ENCODE results near the gene ZSWIM5.
"Not testable (repeated sequence)": the region's sequence is repeated elsewhere in the genome, so short reads cannot be mapped to it uniquely, and the experiment has no call there.

Gene ZSWIM5

DNA sequence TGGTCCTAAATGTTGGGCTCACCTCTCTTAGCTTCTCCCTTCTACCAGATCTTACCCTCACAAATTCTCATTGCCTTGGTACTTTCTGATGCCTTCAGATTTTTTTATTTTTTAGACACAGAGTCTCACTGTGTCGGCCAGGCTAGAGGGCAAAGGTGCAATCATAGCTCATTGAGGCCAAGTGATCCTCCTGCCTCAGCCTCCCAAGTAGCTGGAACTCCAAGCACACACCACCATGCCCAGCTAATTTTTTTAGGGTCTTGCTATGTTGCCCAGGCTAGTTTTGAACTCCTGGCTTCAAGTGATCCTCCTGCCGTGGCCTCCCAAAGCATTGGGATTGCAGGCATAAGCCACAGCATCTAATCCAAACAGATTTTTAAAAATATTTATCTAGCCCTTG, 69.4 kb downstream of the ZSWIM5 start:
- no peak for DNase-seq

GRCh38 chr1:45135316-45135715, 71.1 kb downstream of the ZSWIM5 start:
- DNase-seq, result no peak

GRCh38 chr1:45134461-45134873, 71.9 kb downstream of the ZSWIM5 start:
- no peak for DNase-seq

DNA sequence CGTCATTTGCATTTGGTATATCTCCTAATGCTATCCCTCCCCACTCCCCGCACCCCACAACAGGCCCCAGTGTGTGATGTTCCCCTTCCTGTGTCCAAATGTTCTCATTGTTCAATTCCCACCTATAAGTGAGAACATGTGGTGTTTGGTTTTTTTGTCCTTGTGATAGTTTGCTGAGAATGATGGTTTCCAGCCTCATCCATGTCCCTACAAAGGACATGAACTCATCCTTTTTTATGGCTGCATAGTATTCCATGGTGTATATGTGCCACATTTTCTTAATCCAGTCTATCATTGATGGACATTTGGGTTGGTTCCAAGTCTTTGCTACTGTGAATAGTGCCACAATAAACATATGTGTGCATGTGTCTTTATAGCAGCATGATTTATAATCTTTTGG, 73.7 kb downstream of the ZSWIM5 start:
- DNase-seq, result not testable (repeated sequence)

DNA sequence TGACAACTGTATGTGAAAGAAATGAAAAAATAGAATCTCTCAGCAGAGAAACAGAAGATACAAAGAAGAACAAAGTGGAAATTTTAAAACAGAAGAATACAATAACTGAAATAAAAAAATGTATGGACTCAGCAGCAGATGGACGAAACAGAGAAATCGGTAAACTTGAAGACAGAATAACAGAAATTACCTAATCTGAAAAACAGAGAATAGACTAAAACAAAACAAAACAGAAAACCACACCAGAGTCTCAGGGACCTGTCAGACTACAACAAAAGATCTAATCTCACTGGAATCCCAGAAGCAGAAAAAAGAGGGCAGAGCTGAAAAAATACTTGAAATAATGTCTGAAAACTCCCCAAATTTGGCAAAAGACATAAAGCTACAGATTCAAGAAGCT, 83.0 kb downstream of the ZSWIM5 start:
- no peak for DNase-seq

DNA sequence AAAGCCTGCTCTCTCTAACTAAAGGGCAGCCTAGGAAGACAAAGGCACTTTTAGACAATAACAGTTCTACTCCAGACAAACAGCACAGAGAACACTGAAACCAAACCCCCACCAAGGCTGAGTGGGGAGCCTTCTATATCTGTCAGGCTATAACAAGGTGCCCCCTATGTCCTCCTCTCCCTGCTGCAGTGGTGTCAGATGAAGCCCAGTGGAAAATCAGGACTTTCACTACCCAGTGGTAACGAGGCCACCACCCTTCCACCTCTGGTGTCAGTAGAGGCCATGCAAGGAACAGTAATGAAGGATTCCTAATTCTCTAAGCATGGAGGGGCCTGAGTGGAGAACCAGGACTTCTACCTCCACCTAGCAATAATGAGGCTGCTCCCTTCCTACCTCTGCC, 83.7 kb downstream of the ZSWIM5 start:
- no peak for DNase-seq

DNA sequence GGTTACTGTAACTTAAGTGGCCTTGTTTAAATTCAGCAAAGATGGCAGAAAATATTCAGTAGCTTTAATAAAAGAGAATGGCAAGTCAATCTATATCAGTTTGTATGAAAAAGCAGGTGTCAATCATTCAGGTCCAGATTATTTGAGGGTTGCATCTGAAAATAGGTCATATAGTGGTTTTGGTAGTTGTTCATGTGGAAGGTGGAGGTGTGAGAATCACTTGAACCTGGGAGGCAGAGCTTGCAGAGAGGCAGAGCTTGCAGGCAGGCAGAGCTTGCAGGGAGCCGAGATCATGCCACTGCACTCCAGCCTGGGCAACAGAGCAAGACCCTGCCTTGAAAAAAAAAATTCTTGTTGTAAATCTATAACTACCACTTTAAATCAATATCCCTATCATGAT, 88.6 kb downstream of the ZSWIM5 start:
- DNase-seq, result no peak

DNA sequence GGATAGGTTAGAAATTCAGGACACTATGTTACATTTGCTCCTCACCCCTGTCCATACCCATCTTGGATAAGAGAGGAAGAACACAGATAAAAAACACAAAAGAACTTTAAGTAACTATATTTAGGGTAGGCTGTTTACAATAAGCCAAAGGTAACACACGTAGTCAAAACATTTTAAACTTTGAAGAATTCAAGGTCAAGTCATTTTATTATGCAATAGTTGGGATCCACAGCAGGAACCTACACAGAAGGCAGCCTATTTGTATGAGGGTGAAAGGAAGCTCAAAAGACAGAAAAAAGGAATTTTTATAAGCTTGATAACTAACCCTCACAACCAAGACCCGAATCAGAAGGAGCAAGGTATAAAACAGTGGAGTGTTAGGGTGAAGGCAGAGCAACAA, 89.6 kb downstream of the ZSWIM5 start:
- DNase-seq, result no peak

- no peak for DNase-seq
These were observed 90.1 kb downstream of the ZSWIM5 start for GRCh38 chr1:45116340-45116739.

- not testable (repeated sequence) for DNase-seq
These were observed 91.2 kb downstream of the ZSWIM5 start for GRCh38 chr1:45115198-45115597.

DNA sequence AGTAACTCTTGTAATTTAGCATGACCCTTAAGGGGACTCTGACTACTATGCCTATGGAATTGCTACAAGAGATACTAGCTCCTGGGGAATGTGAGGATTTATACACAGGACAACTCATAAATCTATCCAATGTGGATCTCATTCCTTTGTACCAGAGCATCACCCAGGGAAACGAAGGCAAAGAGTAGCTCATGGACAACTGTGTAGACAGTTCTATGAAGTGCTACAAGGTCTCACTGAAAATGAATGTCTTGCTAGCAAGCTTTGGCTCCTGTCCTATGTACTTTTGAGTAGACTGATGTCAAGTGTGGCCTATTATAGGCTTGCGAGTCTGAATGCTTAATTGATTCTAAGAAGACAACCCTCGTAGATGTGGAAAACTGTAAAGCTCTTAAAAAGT, 93.7 kb downstream of the ZSWIM5 start:
- DNase-seq, result no peak

GRCh38 chr1:45111239-45111638, 95.2 kb downstream of the ZSWIM5 start:
- no peak for DNase-seq

DNA sequence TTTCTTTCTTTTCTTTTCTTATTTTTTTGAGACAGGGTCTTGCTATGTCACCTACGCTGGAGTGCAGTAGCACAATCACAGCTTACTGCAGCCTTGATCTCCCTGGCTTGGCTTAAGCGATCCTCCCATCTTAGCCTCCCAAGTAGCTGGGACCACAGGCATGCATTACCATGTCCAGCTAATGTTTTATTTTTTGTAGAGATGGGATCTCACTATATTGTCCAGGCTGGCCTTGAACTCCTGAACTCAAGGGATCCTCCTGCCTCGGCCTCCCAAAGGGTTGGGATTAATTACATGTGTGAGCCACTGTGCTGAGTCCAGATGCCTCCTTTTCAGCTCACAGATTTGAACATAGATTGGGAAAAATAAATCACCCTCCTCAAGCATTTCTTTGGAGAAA, 98.6 kb downstream of the ZSWIM5 start:
- no peak for DNase-seq

GRCh38 chr1:45106864-45107263, 99.5 kb downstream of the ZSWIM5 start:
- not testable (repeated sequence) for DNase-seq

- not testable (repeated sequence) for DNase-seq
These were observed 100.3 kb downstream of the ZSWIM5 start for GRCh38 chr1:45106156-45106545.

- not testable (repeated sequence) for DNase-seq
These were observed 100.8 kb downstream of the ZSWIM5 start for GRCh38 chr1:45105486-45106155.

DNA sequence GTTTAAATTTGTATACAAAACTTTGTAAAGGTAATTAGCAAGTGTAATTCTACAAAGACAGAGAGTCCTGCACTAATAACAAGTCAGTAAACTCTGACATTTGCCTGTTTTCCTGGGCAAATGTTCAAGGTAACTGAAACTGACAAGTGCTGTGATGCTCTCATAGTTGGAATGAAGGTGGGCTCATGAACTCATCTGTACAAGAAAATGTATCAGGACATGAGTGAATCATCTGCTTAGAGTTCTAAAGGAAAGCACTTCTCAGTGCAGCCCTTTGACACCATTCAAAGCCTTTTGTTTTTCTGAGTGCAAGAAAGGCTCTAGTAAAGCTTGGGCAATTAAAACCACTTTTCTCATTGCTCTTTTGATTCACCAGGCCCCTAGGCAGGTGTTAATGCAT, 102.9 kb downstream of the ZSWIM5 start:
- DNase-seq, result no peak

- DNase-seq, result no peak
These were observed 104.5 kb downstream of the ZSWIM5 start for GRCh38 chr1:45101947-45102346.

DNA sequence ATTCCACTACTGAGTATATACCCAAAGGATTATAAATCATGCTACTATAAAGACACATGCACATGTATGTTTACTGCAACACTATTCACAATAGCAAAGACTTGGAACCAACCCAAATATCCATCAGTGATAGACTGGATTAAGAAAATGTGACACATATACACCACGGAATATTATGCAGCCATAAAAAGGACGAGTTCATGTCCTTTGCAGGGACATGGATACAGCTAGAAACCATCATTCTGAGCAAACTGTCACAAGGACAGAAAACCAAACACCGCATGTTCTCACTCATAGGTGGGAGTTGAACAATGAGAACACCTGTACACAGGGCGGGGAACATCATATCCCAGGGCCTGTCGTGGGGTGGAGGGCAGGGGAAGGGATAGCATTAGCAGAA, 104.9 kb downstream of the ZSWIM5 start:
- DNase-seq, result not testable (repeated sequence)

- DNase-seq, result no peak
These were observed 108.5 kb downstream of the ZSWIM5 start for GRCh38 chr1:45097944-45098343.

DNA sequence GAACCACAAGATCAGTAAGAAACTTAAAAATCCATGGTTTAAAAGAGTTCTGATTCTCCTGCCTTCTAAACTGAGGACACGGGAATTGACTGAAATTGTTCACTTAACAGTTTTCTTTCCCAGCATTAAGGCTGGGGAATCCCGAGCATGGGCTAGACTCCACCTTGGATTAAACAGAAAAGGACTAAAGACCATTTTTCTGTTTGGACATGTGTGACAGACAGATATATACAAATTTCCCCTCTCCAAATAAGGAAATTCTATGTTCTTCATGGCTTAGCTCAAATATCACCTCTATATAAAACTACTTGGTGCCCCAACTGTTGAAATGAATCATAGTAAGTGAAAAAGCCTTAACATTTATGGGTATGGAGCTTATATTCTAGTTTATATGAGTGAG, 109.3 kb downstream of the ZSWIM5 start:
- DNase-seq, result no peak

- no peak for DNase-seq
These were observed 111.0 kb downstream of the ZSWIM5 start for GRCh38 chr1:45095450-45095849.

DNA sequence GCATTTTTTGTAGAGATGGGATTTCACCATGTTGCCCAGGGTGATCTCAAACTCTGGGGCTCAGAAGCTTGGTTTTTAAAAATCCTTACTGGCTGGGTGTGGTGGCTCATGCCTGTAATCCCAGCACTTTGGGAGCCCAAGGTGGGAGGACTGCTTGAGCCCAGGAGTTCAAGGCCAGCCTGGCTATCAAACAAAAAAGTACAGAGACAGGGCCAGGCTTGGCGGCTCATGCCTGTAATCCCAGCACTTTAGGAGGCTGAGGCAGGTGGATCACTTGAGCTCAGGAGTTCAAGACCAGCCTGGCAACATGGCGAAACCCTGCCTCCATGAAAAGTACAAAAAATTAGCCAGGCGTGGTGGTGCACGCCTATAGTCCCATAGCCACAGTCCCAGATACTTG, 112.0 kb downstream of the ZSWIM5 start:
- DNase-seq, result not testable (repeated sequence)

DNA sequence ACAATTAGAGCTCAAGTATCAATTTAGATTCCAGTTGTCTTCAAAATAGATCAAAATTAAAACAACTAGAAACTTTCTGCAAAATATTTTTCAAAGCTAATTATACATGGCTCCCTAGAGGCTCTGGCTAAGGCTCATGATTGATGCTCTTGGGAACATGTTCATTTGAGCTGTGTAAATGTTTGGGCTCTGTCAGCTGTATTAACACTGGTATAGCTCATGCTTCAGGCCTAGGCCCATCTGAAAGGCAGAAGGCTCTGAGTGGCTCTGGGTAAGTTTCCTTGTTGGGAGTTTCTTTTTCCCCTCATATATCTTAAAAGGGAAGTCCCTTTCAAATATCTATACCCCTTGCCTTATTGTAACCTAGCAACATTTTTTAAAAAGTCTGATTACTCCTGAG, 113.1 kb downstream of the ZSWIM5 start:
- DNase-seq, result no peak

- no peak for DNase-seq
These were observed 116.7 kb downstream of the ZSWIM5 start for GRCh38 chr1:45089711-45090110.

All from activated CD4-positive, alpha-beta T cell treated with anti-CD3 and anti-CD28 coated beads, Interleukin-2, amount 50 U/mL, for 4 hours (primary cell).